22Rv1 (cell line): ENCODE results near the gene XPO5.

Experiments used
- ZFX ChIP-seq: fragments of 450-650 bp; IDR thresholded peaks from 2 replicates; pipeline ENCODE4 v1.6.1; 2017; ENCODE audit warnings: antibody characterized with exemption, borderline replicate concordance
- TF ChIP-seq, protein P1 (sequence below): fragments of 450-650 bp; IDR thresholded peaks from 2 replicates; pipeline ENCODE4 v1.5.1; 2017; ENCODE audit warnings: mild to moderate bottlenecking

GRCh38 chr6:43493833-43494232 lies 82.0 kb downstream of the XPO5 start:
- TF ChIP-seq, protein P1, sequence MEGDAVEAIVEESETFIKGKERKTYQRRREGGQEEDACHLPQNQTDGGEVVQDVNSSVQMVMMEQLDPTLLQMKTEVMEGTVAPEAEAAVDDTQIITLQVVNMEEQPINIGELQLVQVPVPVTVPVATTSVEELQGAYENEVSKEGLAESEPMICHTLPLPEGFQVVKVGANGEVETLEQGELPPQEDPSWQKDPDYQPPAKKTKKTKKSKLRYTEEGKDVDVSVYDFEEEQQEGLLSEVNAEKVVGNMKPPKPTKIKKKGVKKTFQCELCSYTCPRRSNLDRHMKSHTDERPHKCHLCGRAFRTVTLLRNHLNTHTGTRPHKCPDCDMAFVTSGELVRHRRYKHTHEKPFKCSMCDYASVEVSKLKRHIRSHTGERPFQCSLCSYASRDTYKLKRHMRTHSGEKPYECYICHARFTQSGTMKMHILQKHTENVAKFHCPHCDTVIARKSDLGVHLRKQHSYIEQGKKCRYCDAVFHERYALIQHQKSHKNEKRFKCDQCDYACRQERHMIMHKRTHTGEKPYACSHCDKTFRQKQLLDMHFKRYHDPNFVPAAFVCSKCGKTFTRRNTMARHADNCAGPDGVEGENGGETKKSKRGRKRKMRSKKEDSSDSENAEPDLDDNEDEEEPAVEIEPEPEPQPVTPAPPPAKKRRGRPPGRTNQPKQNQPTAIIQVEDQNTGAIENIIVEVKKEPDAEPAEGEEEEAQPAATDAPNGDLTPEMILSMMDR = no peak
- TF ChIP-seq ZFX = no peak
